AG04449 (cell line): ENCODE results near the gene ITPR3.
A peak's percentile ranks its signal among the peaks of the same experiment; 100 is the strongest.

Experiments
- CTCF ChIA-PET: fragments of 350-600 bp; formaldehyde crosslinking; extraction: SDS; loops from one replicate; lab custom pipeline; 2021; ENCODE audit warnings: antibody characterized with exemption; lab: Yijun Ruan, JAX
- POLR2A ChIA-PET: fragments of 400-600, 350-600 bp; formaldehyde crosslinking; extraction: SDS; loops from one replicate; lab custom pipeline; 2020; ENCODE audit warnings: antibody characterized with exemption, inconsistent platforms; lab: Yijun Ruan, JAX
- DNase-seq: peaks from one replicate; pipeline ENCODE4 v3.0.0-alpha.2; 2010; ENCODE audit warnings: low read depth, low spot score
- H3K4me3 ChIP-seq: 2 replicates; pipeline ENCODE4 v1.5.1; 2011; ENCODE audit warnings: low read depth, mild to moderate bottlenecking, control low read depth, low read length
- CTCF ChIP-seq: IDR thresholded peaks from one replicate; pipeline ENCODE4 v1.5.1; 2011; ENCODE audit warnings: mild to moderate bottlenecking, moderate library complexity, low read length, control low read depth, inconsistent platforms; ENCODE audit not compliant: insufficient read depth; ENCODE audit errors: missing control alignments

The ITPR3 gene

GRCh38 chr6:33620158-33620855 lies 815 bp upstream of the ITPR3 start:
- DNase-seq: no peak
- no peak for TF ChIP-seq CTCF
- ChIA-PET CTCF (interaction anchor here (1.0 to 3.9 kb wide), 5 partner anchors 12 to 146 kb away, joined by 3 to 30 read pairs (median 6); no protein-coding TSS in a partner anchor), POLR2A (interaction anchor here (1.3 to 1.4 kb wide), 2 partner anchors 73 to 303 kb away, joined by 3 to 4 read pairs; partner anchors contain the start of gene ZBTB22)
- H3K4me3 ChIP-seq: peak overlapping the region; percentile 63

GRCh38 chr6:33621711-33622388 lies 728 bp downstream of the ITPR3 start:
- CTCF ChIA-PET: interaction anchor here (0.7 to 3.9 kb wide), 11 partner anchors 10 to 373 kb away, joined by 3 to 30 read pairs (median 5); partner anchors contain the start of gene BAK1
- POLR2A ChIA-PET: interaction anchor here (1.2 to 1.3 kb wide), 2 partner anchors 8 to 304 kb away, joined by 3 to 4 read pairs; partner anchors contain the start of gene ZBTB22
- H3K4me3 ChIP-seq: peak overlapping the region; percentile 63
- no peak for TF ChIP-seq CTCF
- DNase-seq: no peak

GRCh38 chr6:33622456-33623431 lies 1.6 kb downstream of the ITPR3 start:
- TF ChIP-seq CTCF: no peak
- ChIA-PET POLR2A (no interaction called here), CTCF (interaction anchor here (0.9 to 3.9 kb wide), 9 partner anchors 10 to 79 kb away, joined by 3 to 30 read pairs (median 5); partner anchors contain the start of gene BAK1)
- peak overlapping the region; percentile 12 for H3K4me3 ChIP-seq
- no peak for DNase-seq

GRCh38 chr6:33623895-33624381 lies 2.8 kb downstream of the ITPR3 start:
- CTCF ChIA-PET: interaction anchor here (0.7 to 3.9 kb wide), 3 partner anchors 8 to 77 kb away, joined by 3 to 30 read pairs (median 3); no protein-coding TSS in a partner anchor

GRCh38 chr6:33624856-33625255 lies 3.7 kb downstream of the ITPR3 start:
- ChIA-PET CTCF (interaction anchor here (0.5 to 1.9 kb wide), 2 partner anchors 35 to 539 kb away, joined by 3 to 8 read pairs; no protein-coding TSS in a partner anchor), POLR2A (no interaction called here)
- no peak overlapping the region for H3K4me3 ChIP-seq
- no peak for DNase-seq
- no peak for TF ChIP-seq CTCF

More at GRCh38 chr6:33623895-33624381, 2.8 kb downstream of the ITPR3 start:
- POLR2A ChIA-PET: no interaction called here
- H3K4me3 ChIP-seq: no peak overlapping the region
- TF ChIP-seq CTCF: no peak
- no peak for DNase-seq
